ENCODE results near the gene NABP2.

NABP2 gene

DNA sequence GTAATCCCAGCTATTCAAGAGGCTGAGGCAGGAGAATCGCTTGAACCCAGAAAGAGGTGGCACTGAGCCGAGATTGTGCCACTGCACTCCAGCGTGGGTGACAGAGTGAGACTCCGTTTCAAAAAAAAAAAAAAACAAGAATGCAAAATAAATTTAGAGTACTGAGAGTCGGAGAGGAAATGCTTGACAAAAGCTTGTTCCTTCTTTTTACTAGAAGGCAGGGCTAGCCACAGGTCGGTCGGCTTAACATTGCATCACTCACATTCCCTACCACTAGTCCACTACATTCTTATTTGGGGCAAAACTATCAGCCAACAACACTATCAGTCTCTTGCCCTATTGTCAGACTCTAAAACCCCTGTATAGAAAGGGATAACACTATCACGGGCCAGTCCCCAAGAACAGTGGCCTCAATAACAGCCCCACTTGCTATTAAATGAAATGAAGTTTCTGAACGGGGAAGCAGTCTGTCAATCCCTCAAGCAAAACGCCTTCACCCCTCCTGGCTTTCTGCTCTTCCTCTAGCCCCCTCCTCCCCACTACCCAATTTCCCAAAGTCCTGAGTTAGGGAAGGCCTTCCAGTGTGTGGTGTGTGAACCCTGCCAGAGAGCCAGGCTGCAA, 3.4 kb upstream of the NABP2 start:
- DNase-seq (ENCODE audit: extremely low read depth, insufficient read length), result no peak
- H3K27me3 ChIP-seq (replicated peaks; ENCODE audit: control insufficient read depth, insufficient read depth, low read length), result no peaks in the 10 kb centered on the region

DNA sequence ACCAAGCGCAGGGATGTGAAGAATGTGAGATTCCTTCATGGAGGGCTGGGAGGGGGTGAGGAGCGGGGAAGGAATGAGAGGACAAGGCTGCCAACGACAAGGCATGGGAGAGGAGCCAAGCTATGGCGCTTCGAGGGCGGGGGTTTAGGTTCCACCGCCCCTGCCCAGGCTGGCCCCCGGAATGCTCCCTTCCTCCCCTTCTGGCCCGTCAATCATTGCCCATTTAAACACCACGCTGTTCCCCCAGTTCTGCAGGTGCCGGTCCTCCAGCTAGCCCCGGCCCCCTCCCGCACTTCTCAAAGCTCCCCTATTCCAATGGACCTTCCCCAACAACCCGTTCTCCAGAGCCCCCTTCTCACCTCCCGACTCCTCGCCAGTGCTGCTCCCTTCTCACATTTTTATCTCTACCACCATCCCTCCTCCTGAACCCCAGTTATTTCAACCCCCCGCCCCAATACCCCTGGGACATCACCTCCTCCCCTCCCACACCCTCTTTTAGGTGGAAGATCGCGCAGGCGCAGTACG, 2.8 kb upstream of the NABP2 start:
- H3K36me3 ChIP-seq (ENCODE audit: control insufficient read depth, insufficient read depth, low read length), result peaks cover 3% of the 10 kb centered on the region
- no peak for DNase-seq (ENCODE audit: extremely low read depth, insufficient read length)
- peak overlapping the region; percentile 83 for H3K4me3 ChIP-seq (replicated peaks; ENCODE audit: low read depth, low read length)
- TF ChIP-seq, protein P1, sequence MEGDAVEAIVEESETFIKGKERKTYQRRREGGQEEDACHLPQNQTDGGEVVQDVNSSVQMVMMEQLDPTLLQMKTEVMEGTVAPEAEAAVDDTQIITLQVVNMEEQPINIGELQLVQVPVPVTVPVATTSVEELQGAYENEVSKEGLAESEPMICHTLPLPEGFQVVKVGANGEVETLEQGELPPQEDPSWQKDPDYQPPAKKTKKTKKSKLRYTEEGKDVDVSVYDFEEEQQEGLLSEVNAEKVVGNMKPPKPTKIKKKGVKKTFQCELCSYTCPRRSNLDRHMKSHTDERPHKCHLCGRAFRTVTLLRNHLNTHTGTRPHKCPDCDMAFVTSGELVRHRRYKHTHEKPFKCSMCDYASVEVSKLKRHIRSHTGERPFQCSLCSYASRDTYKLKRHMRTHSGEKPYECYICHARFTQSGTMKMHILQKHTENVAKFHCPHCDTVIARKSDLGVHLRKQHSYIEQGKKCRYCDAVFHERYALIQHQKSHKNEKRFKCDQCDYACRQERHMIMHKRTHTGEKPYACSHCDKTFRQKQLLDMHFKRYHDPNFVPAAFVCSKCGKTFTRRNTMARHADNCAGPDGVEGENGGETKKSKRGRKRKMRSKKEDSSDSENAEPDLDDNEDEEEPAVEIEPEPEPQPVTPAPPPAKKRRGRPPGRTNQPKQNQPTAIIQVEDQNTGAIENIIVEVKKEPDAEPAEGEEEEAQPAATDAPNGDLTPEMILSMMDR (IDR thresholded peaks at IDR 0.05; ENCODE audit: insufficient read depth, low read length, poor library complexity, severe bottlenecking), result no peak
- H3K27me3 ChIP-seq (replicated peaks; ENCODE audit: control insufficient read depth, insufficient read depth, low read length), result no peaks in the 10 kb centered on the region

More for the DNA sequence above, 3.4 kb upstream of the NABP2 start:
- Histone ChIP-seq H3K36me3 (ENCODE audit: control insufficient read depth, insufficient read depth, low read length) (peaks cover 2% of the 10 kb centered on the region), H3K4me3 (replicated peaks; ENCODE audit: low read depth, low read length) (peak overlapping the region; percentile 83)
- TF ChIP-seq, protein P1 (IDR thresholded peaks at IDR 0.05; ENCODE audit: insufficient read depth, low read length, poor library complexity, severe bottlenecking), result no peak

DNA sequence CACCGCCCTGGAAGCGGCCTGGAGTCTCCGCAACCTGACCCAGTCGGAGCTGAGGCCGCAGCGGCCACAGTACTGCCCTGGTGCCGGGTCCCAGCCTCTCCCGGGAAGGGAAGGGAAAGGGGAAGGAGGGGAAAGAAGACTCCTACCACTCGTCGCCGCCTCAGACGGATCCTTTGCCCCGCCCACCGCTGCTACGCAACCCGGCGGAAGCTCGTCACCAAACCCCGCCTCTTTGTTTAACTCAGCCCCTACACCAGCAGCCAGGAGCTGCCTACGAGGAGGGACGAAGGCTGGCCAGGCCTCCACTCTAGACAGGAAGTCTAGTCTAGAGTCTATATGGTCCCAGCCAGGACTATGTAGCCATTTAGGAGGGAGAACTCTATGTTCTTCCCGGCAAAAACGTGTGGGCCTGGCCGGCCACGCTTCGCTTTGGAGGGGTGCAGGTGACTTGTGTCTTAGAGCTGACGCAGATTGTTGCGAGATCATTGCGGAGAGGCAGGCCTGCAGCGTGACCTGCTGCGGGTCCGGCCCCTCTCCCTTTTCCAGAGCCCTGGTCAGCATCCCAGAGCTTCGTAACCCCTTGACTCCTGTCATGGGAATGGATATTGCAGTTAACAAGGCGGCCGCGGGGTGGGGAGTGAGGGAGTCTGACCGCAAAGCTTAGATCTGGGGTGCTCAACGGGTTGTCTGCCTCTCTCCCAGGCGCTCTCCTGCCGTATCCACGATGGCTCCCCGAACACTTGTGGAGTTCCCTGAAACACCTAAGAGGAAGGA, 2.2 kb upstream of the NABP2 start, which contains the start of gene RNF41:
Gene RNF41 (minus strand): TSS at position 166 of the 774 bp plus-strand sequence. CDS start 7,875 bp downstream, outside the sequence.
- TF ChIP-seq, protein P1 (IDR thresholded peaks at IDR 0.05; ENCODE audit: insufficient read depth, low read length, poor library complexity, severe bottlenecking), result no peak
- Histone ChIP-seq H3K36me3 (ENCODE audit: control insufficient read depth, insufficient read depth, low read length) (peaks cover 2% of the 10 kb centered on the region; the same call in 1 of the 2 replicates), H3K4me3 (replicated peaks; ENCODE audit: low read depth, low read length) (peak within 1 kb of the TSS; percentile 83), H3K27me3 (replicated peaks; ENCODE audit: control insufficient read depth, insufficient read depth, low read length) (no peaks in the 10 kb centered on the region)
- DNase-seq (ENCODE audit: extremely low read depth, insufficient read length), result peak; percentile 90

DNA sequence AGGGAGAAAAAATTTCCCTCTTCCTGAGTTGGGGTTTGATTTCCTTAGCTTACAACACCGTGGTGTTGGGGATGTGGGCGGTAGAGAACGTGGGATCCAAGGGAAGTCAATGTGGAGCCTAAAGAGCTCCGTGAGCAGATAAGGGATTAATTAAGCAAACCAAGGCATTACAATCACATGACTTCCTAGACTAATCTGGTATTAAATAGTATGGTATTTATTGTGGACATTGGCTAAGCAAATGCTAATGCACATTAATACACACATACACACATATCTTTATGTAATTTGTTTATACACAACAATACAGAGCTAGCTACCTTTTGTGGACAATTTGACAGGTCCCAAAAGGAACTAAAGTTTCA, 1.6 kb upstream of the NABP2 start:
- Histone ChIP-seq H3K36me3 (ENCODE audit: control insufficient read depth, insufficient read depth, low read length) (peaks cover 2% of the 10 kb centered on the region; the same call in 1 of the 2 replicates), H3K27me3 (replicated peaks; ENCODE audit: control insufficient read depth, insufficient read depth, low read length) (no peaks in the 10 kb centered on the region), H3K4me3 (replicated peaks; ENCODE audit: low read depth, low read length) (peak overlapping the region; percentile 83)
- TF ChIP-seq, protein P1 (IDR thresholded peaks at IDR 0.05; ENCODE audit: insufficient read depth, low read length, poor library complexity, severe bottlenecking), result no peak
- DNase-seq (ENCODE audit: extremely low read depth, insufficient read length), result no peak

DNA sequence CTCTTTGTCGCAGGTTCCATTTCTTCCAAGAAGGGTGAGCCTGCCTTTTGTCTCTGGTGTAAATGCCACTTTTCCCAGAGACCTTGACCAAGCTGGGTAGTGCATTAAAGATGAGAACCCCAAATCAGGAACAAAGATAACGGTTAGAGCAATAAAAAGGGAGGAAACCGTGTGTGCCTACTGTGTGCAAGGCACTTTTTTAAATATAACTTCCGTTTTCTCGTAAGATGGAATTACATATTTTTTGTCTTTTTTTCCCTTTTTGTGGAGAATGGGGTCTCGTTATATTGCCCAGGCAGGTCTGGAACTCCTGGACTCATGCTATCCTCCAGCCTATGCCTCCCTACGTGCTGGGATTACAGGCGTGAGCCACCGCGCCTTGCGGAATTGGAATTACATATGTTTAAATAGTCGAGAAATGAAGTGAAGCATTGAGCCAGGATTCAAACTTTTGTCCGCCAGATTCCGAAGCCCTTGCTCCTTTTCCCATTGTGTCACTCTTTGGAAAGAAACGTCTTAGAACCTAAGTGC, 506 bp upstream of the NABP2 start:
- Histone ChIP-seq H3K4me3 (replicated peaks; ENCODE audit: low read depth, low read length) (peak overlapping the region; percentile 38), H3K27me3 (replicated peaks; ENCODE audit: control insufficient read depth, insufficient read depth, low read length) (no peaks in the 10 kb centered on the region), H3K36me3 (ENCODE audit: control insufficient read depth, insufficient read depth, low read length) (peaks cover 2% of the 10 kb centered on the region; the same call in 1 of the 2 replicates)
- DNase-seq (ENCODE audit: extremely low read depth, insufficient read length), result no peak
- TF ChIP-seq, protein P1 (IDR thresholded peaks at IDR 0.05; ENCODE audit: insufficient read depth, low read length, poor library complexity, severe bottlenecking), result no peak

Measured in GM06990 (cell line).